Neural progenitor cell (in vitro differentiated cells): ENCODE measurements around the gene C11orf42. TPM values are rescaled to one million over a fixed set of nuclear protein-coding genes. Genes with fewer than 3 reads are reported as not detected.

Source experiments
- DNase-seq: peaks from one replicate; pipeline ENCODE4 v3.0.0-alpha.2; 2016; ENCODE audit warnings: low spot score
- H2AFZ ChIP-seq: fragments of 200-600 bp; sonication (generic); replicated peaks from 2 replicates; pipeline ENCODE4 v1.6.1; 2016; ENCODE audit warnings: antibody characterized with exemption
- H3F3A ChIP-seq: fragments of 200-600 bp; sonication (generic); 2 replicates; pipeline ENCODE4 v1.6.1; 2016; ENCODE audit warnings: antibody characterized with exemption, low read depth
- H3K27ac ChIP-seq: fragments of 200-600 bp; sonication (generic); 2 replicates; pipeline ENCODE4 v1.5.1; 2016; ENCODE audit warnings: mild to moderate bottlenecking
- H3K27me3 ChIP-seq: fragments of 200-600 bp; sonication (generic); 2 replicates; pipeline ENCODE4 v1.6.1; 2016; ENCODE audit warnings: mild to moderate bottlenecking, moderate library complexity
- H3K36me3 ChIP-seq: fragments of 200-600 bp; sonication (generic); 2 replicates; pipeline ENCODE4 v1.5.1; 2016
- H3K4me1 ChIP-seq: fragments of 200-600 bp; sonication (generic); 2 replicates; pipeline ENCODE4 v1.6.1; 2016; ENCODE audit warnings: mixed run types
- H3K4me2 ChIP-seq: fragments of 200-600 bp; sonication (generic); 2 replicates; pipeline ENCODE4 v1.6.1; 2016
- H3K4me3 ChIP-seq: fragments of 200-600 bp; sonication (generic); 2 replicates; pipeline ENCODE4 v1.5.1; 2016
- H3K79me2 ChIP-seq: fragments of 200-600 bp; sonication (generic); 2 replicates; pipeline ENCODE4 v1.6.1; 2016; ENCODE audit warnings: low read depth
- H3K9ac ChIP-seq: fragments of 200-600 bp; sonication (generic); 2 replicates; pipeline ENCODE4 v1.6.1; 2016
- H3K9me3 ChIP-seq: fragments of 200-600 bp; sonication (generic); 2 replicates; pipeline ENCODE4 v1.5.1; 2016; ENCODE audit warnings: low read depth
- H4K20me1 ChIP-seq: fragments of 200-600 bp; sonication (generic); 2 replicates; pipeline ENCODE4 v1.6.1; 2016; ENCODE audit warnings: low read depth
- H3K27ac Mint-ChIP-seq: 3 replicates; pipeline ENCODE4 v1.8.0; 2021; ENCODE audit warnings: mixed read lengths
- H3K27me3 Mint-ChIP-seq: 2 replicates; pipeline ENCODE4 v1.8.0; 2022; ENCODE audit warnings: low read depth, mild to moderate bottlenecking, inconsistent platforms, moderate library complexity, mixed read lengths; ENCODE audit not compliant: insufficient read depth
- H3K36me3 Mint-ChIP-seq: 3 replicates; pipeline ENCODE4 v1.8.0; 2021; ENCODE audit warnings: mixed read lengths
- H3K4me1 Mint-ChIP-seq: 3 replicates; pipeline ENCODE4 v1.8.0; 2021; ENCODE audit warnings: mixed read lengths
- H3K4me3 Mint-ChIP-seq: 3 replicates; pipeline ENCODE4 v1.8.0; 2021; ENCODE audit warnings: mild to moderate bottlenecking, moderate library complexity, mixed read lengths
- H3K9me3 Mint-ChIP-seq: 3 replicates; pipeline ENCODE4 v1.8.0; 2020; ENCODE audit warnings: mixed read lengths
- EZH2 ChIP-seq: fragments of 200-600 bp; sonication (generic); IDR thresholded peaks from 2 replicates; pipeline ENCODE4 v1.6.1; 2017; ENCODE audit warnings: antibody characterized with exemption, mild to moderate bottlenecking, moderate library complexity
- EZH2phosphoT487 ChIP-seq: fragments of 200-600 bp; sonication (generic); IDR thresholded peaks from 2 replicates; pipeline ENCODE4 v1.6.1; 2017; ENCODE audit warnings: antibody characterized with exemption
- total RNA-seq: library from RNA; depleted of rRNA; stranded (reverse); fragments of >200 nt; gene quantifications from 2 replicates; pipeline ENCODE4 v1.2.3, GENCODE V29; 2015; ENCODE audit warnings: low replicate concordance
- TF ChIP-seq, protein P1 (sequence below): fragments of 200-600 bp; sonication (generic); IDR thresholded peaks from 2 replicates; pipeline ENCODE4 v1.5.1; 2017; ENCODE audit warnings: antibody characterized with exemption, mild to moderate bottlenecking

The C11orf42 gene
- total RNA-seq, 1 donor from 2014 or later: not detected

DNA sequence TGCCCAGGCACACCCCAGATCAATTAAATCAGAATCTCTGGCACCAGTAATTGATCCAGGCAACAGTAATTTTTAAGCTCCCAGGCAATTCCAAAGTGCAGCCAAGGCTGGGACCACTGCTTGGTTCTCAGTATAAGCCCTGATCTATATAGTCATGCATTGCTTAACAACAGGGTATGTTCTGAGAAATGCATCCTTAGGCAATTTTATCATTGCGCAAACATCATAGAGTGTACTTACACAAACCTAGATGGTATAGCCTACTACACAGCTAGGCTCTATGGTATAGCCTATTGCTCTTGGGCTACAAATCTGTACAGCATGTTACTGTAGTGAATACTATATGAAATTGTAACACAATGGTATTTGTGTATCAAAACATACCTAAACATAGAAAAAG, 651 bp upstream of the C11orf42 start:
- Histone ChIP-seq H3F3A (no peaks in the 10 kb centered on the region), H3K9me3 (no peaks in the 10 kb centered on the region), H2AFZ (no peak overlapping the region), H3K27me3 (no peaks in the 10 kb centered on the region), H3K4me2 (no peak overlapping the region), H3K4me3 (no peak overlapping the region), H4K20me1 (no peaks in the 10 kb centered on the region), H3K27ac (no peak overlapping the region), H3K79me2 (no peaks in the 10 kb centered on the region), H3K4me1 (no peaks in the 10 kb centered on the region), H3K36me3 (no peaks in the 10 kb centered on the region), H3K9ac (no peak overlapping the region)
- Mint-ChIP-seq H3K4me1 (no peaks in the 10 kb centered on the region), H3K27ac (no peak overlapping the region), H3K36me3 (peaks cover 9% of the 10 kb centered on the region), H3K4me3 (no peak overlapping the region), H3K9me3 (no peaks in the 10 kb centered on the region), H3K27me3 (peaks cover 4% of the 10 kb centered on the region)
- DNase-seq: no peak
- TF ChIP-seq EZH2phosphoT487 (no peak), EZH2 (no peak)
- TF ChIP-seq, protein P1, sequence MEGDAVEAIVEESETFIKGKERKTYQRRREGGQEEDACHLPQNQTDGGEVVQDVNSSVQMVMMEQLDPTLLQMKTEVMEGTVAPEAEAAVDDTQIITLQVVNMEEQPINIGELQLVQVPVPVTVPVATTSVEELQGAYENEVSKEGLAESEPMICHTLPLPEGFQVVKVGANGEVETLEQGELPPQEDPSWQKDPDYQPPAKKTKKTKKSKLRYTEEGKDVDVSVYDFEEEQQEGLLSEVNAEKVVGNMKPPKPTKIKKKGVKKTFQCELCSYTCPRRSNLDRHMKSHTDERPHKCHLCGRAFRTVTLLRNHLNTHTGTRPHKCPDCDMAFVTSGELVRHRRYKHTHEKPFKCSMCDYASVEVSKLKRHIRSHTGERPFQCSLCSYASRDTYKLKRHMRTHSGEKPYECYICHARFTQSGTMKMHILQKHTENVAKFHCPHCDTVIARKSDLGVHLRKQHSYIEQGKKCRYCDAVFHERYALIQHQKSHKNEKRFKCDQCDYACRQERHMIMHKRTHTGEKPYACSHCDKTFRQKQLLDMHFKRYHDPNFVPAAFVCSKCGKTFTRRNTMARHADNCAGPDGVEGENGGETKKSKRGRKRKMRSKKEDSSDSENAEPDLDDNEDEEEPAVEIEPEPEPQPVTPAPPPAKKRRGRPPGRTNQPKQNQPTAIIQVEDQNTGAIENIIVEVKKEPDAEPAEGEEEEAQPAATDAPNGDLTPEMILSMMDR: no peak

DNA sequence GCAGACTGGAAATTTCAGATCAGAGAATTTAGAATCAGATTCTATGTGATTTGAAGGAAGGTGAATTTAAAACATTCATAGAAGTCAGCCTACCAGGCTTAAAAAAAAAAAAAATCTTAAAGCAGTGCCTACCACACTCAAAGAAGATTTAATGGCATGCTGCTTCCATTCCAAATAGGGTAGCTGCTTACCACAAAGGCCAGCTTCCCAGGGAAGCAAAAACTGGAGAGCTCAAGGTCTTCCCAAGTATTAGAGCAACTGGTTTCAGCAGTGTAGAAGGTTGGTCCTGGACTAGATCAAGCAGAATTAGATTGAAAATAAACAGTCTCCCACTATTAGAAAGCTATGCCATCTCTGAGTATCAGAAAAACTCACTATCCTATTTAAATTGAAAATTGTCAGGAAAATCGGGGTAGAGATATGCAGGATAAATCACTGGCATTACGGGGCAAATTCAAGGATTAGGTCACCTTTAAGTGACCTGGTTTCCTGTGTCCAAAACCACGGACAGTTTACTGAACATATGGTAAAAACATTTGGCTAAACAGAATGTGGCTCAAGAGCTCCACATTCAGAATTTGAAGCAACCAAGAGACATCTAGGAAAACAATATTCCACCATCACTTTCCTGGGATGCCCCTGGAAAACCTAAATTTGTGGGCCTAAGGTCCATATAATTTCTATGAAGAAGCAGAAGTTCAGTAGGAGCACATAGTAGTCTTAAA, 1.3 kb downstream of the C11orf42 start:
- Mint-ChIP-seq H3K4me1 (no peaks in the 10 kb centered on the region), H3K9me3 (no peaks in the 10 kb centered on the region), H3K27me3 (no peaks in the 10 kb centered on the region), H3K27ac (no peak overlapping the region), H3K36me3 (peaks cover 9% of the 10 kb centered on the region), H3K4me3 (no peak overlapping the region)
- no peak overlapping the region for H2AFZ ChIP-seq
- H3F3A ChIP-seq: no peaks in the 10 kb centered on the region
- no peaks in the 10 kb centered on the region for H3K4me1 ChIP-seq
- H3K9ac ChIP-seq: no peak overlapping the region
- H3K27me3 ChIP-seq: no peaks in the 10 kb centered on the region
- H3K79me2 ChIP-seq: no peaks in the 10 kb centered on the region
- no peak for DNase-seq
- TF ChIP-seq EZH2phosphoT487 (no peak), EZH2 (no peak)
- TF ChIP-seq, protein P1: no peak
- no peaks in the 10 kb centered on the region for H4K20me1 ChIP-seq
- peak overlapping the region; percentile 37 for H3K27ac ChIP-seq
- H3K4me2 ChIP-seq: no peak overlapping the region
- no peaks in the 10 kb centered on the region for H3K36me3 ChIP-seq
- no peak overlapping the region for H3K4me3 ChIP-seq
- H3K9me3 ChIP-seq: no peaks in the 10 kb centered on the region

DNA sequence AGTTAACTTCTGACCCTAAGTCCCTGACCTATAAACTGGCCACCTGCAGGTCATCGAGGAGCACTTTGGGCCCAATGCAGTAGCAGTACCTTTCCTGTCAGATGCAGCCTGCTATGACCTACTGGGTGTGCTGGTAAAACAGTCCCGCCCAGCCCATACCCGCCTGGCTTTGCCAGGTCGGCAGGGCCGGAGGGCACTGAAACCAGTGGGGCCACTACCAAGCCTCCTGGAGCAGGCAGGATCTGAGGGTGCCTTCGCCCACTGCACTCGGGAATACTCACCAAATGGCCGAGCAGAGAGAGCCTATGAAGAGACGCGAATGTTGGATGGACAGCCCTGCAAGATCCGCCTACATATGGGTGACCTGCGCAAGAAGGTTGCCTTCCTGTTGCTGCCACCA, 4.4 kb downstream of the C11orf42 start:
- Histone ChIP-seq H3K4me2 (no peak overlapping the region), H3K9ac (no peak overlapping the region), H3K27ac (no peak overlapping the region), H3F3A (no peaks in the 10 kb centered on the region), H3K36me3 (no peaks in the 10 kb centered on the region), H3K9me3 (no peaks in the 10 kb centered on the region), H3K4me1 (no peaks in the 10 kb centered on the region), H3K27me3 (no peaks in the 10 kb centered on the region), H2AFZ (no peak overlapping the region), H3K79me2 (no peaks in the 10 kb centered on the region), H3K4me3 (no peak overlapping the region), H4K20me1 (no peaks in the 10 kb centered on the region)
- no peak for TF ChIP-seq EZH2
- TF ChIP-seq, protein P1: no peak
- TF ChIP-seq EZH2phosphoT487: no peak
- H3K4me1 Mint-ChIP-seq: no peaks in the 10 kb centered on the region
- H3K36me3 Mint-ChIP-seq: peaks cover 9% of the 10 kb centered on the region
- no peaks in the 10 kb centered on the region for H3K9me3 Mint-ChIP-seq
- H3K27me3 Mint-ChIP-seq: no peaks in the 10 kb centered on the region
- no peak overlapping the region for H3K4me3 Mint-ChIP-seq
- no peak overlapping the region for H3K27ac Mint-ChIP-seq
- DNase-seq: no peak
